Left lung (tissue), 10 donors: ENCODE results near the gene EYA4. TPM values are rescaled to one million over a fixed set of nuclear protein-coding genes. Genes with fewer than 3 reads are reported as not detected.

Experiments used
- ATAC-seq: fragments of 200-7000 bp; cut with Tn5 transposase; one replicate; pipeline ENCODE4 v1.9.1; 2020; ENCODE audit warnings: moderate library complexity
- DNase-seq, 4 donors: peaks; one replicate each; pipeline ENCODE4 v3.0.0-alpha.2; 2013 to 2020
- H3K27ac ChIP-seq, 2 donors: fragments of 200-600 bp; sonication (generic) in 1 of 2; one replicate each; pipeline versions ENCODE4 v1.5.0 to v1.8.0; 2020 to 2021
- H3K27me3 ChIP-seq, 2 donors: fragments of 200-600 bp; sonication (generic) in 1 of 2; one replicate each; pipeline versions ENCODE4 v1.5.0 to v1.8.0; 2020 to 2021
- H3K36me3 ChIP-seq, 2 donors: fragments of 200-600 bp; sonication (generic) in 1 of 2; one replicate each; pipeline versions ENCODE4 v1.5.0 to v1.8.0; 2020 to 2021
- H3K4me1 ChIP-seq, 2 donors: fragments of 200-600 bp; one replicate each; pipeline ENCODE4 v1.8.0; 2021
- H3K4me3 ChIP-seq, 2 donors: fragments of 200-600 bp; sonication (generic) in 1 of 2; one replicate each; pipeline versions ENCODE4 v1.5.0 to v1.8.0; 2020 to 2021; ENCODE audit warnings: mild to moderate bottlenecking in 1 of 2
- H3K9me3 ChIP-seq, 2 donors: fragments of 200-600 bp; sonication (generic) in 1 of 2; one replicate each; pipeline versions ENCODE4 v1.5.0 to v1.8.0; 2020 to 2021
- CTCF ChIP-seq, 2 donors: fragments of 200-600 bp; sonication (generic) in 1 of 2; IDR thresholded peaks; one replicate each; pipeline versions ENCODE4 v1.5.0 to v1.8.0; 2021; ENCODE audit warnings: antibody characterized with exemption in 2 of 2
- intact Hi-C, 2 donors: fragments of 100-400 bp; cut with DNase I; formaldehyde crosslinking; loops; one replicate each; pipeline versions ENCODE4 v1.11.2 to v1.14.2; 2022
- polyA plus RNA-seq, 6 donors: library from polyadenylated mRNA; unstranded; fragments of 120-200 nt; gene quantifications; one replicate each; pipeline ENCODE4 v1.2.1, GENCODE V29; 2013; ENCODE audit not compliant: insufficient read length in 6 of 6
- total RNA-seq, 2 donors: library from RNA; stranded (reverse); fragmentation: NEBNext Ultra II Directional; extraction: Animal tissue kit (Norgen Biotek cat#: 25700); gene quantifications; one replicate each; pipeline ENCODE4 v1.2.1, GENCODE V29; 2021
- donor health status: DM: no; HTN: yes; CAD: no.
- donor health status: DM: no; HTN: no; CAD: no.

EYA4 gene
- total and polyA plus RNA-seq, 8 donors, result 1.0 to 9.8 (median 8.4) TPM

GRCh38 chr6:133202610-133203343 lies 38.4 kb upstream of the EYA4 start:
- Histone ChIP-seq H3K4me3 (no peak overlapping the region), H3K4me1 (no peaks in the 10 kb centered on the region), H3K27ac (no peak overlapping the region), H3K36me3 (no peaks in the 10 kb centered on the region), H3K9me3 (no peaks in the 10 kb centered on the region), H3K27me3 (no peaks in the 10 kb centered on the region)
- no peak for TF ChIP-seq CTCF (IDR thresholded peaks at IDR 0.05)
- no peak for ATAC-seq
- no peak for DNase-seq
- intact Hi-C loops, result no loop called here

DNA sequence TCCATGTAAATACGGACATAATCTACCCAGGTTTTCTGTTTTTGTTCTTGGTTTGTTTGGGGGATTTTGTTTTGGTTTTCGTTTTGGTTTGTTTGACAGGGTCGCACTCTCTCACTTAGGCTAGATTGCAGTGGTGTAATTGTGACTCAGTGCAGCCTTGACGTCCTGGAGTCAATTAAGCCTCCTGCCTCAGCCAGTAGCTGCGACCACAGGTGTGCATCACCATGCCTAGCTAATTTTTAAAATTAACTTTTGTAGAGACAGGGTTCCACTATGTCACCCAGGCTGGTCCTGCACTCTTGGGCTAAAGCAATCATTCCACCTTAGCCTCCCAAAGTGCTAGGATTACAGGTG lies 37.8 kb upstream of the EYA4 start:
- Histone ChIP-seq H3K4me1 (no peaks in the 10 kb centered on the region), H3K36me3 (no peaks in the 10 kb centered on the region), H3K27ac (no peak overlapping the region), H3K9me3 (no peaks in the 10 kb centered on the region), H3K27me3 (no peaks in the 10 kb centered on the region), H3K4me3 (no peak overlapping the region)
- ATAC-seq, result no peak
- intact Hi-C loops, result no loop called here
- no peak for TF ChIP-seq CTCF (IDR thresholded peaks at IDR 0.05)
- no peak for DNase-seq

DNA sequence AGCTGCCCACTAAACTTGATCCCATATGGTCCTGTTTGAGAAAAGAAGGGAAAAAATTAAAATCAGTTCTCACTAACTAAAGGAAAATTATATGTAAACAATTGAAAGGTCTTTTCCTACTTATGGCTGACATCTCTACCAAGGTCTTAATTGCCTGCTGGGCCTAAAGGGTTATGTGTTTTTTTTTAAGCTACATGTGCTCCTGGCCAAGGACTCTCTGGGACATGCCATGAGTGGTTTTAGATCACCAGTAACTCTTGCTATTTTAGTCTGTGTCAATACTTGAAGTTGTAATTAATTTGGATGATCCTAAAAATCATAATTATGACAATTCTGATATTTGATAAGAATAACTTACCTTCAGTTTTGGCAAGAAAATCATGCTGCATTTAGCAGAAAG lies 35.9 kb upstream of the EYA4 start:
- Histone ChIP-seq H3K9me3 (peaks cover 0 to 9% of the 10 kb centered on the region in 2 donors), H3K36me3 (no peaks in the 10 kb centered on the region), H3K4me1 (no peaks in the 10 kb centered on the region), H3K27me3 (no peaks in the 10 kb centered on the region), H3K4me3 (no peak overlapping the region), H3K27ac (no peak overlapping the region)
- TF ChIP-seq CTCF (IDR thresholded peaks at IDR 0.05), result no peak
- intact Hi-C loops, result no loop called here
- DNase-seq, result no peak
- no peak for ATAC-seq

DNA sequence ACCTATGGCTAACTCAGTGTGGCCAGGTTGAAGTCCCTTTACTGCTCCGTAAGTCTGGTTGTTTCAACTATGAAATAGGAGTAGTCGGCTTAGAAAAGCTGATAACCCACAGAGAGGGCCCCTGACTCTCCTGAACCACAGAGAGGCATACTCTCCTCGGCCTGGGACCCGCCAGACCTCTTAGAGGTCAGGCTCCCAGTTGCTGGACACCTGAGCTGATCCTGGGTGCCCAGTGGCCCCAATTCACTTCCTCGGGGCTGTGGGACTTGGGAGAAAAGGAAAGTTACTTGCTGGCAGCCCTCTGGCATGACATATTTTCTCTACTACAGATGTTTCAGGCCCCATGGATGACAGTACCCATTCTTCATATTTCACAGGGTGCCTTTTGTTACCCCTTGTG lies 34.2 kb upstream of the EYA4 start:
- H3K9me3 ChIP-seq, result peaks cover 0 to 9% of the 10 kb centered on the region in 2 donors
- no peaks in the 10 kb centered on the region for H3K4me1 ChIP-seq
- H3K27me3 ChIP-seq, result no peaks in the 10 kb centered on the region
- H3K4me3 ChIP-seq, result no peak overlapping the region
- DNase-seq (no peak), ATAC-seq (no peak)
- intact Hi-C loops, result no loop called here
- TF ChIP-seq CTCF (IDR thresholded peaks at IDR 0.05), result no peak
- no peaks in the 10 kb centered on the region for H3K36me3 ChIP-seq
- no peak overlapping the region for H3K27ac ChIP-seq

DNA sequence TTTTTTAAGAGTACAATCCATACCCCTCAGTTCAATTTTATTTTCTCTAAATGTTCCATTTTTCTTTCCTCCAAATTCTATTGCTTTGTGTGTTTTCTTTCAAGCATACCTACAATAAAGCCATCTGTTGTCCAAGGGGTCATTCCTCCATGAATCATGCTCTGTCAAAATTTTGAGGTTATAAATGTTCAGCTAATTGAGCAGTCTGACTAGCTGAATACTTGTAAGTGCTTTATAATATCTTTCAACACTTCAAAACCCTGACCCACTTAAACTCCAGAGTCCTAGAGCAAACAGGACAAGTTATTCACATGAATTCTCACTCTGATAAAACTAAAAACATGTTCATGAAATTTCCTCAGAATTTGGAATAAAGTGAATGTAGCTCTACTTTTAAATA lies 33.4 kb upstream of the EYA4 start:
- Histone ChIP-seq H3K36me3 (no peaks in the 10 kb centered on the region), H3K4me3 (no peak overlapping the region), H3K27me3 (no peaks in the 10 kb centered on the region), H3K4me1 (no peaks in the 10 kb centered on the region), H3K9me3 (peaks cover 0 to 9% of the 10 kb centered on the region in 2 donors), H3K27ac (no peak overlapping the region)
- DNase-seq, result no peak
- no peak for TF ChIP-seq CTCF (IDR thresholded peaks at IDR 0.05)
- ATAC-seq, result no peak
- intact Hi-C loops, result no loop called here
